Measurements from ENCODE around the gene GALNT16.
"Not testable (repeated sequence)": the region's sequence is repeated elsewhere in the genome, so short reads cannot be mapped to it uniquely, and the experiment has no call there.

Gene GALNT16

GRCh38 chr14:69370061-69370460 is 110.1 kb downstream of the GALNT16 start:
- DNase-seq = no peak

GRCh38 chr14:69372146-69372545 is 112.2 kb downstream of the GALNT16 start:
- no peak for DNase-seq

GRCh38 chr14:69373104-69373503 is 113.1 kb downstream of the GALNT16 start:
- no peak for DNase-seq

- DNase-seq = no peak
Observed at GRCh38 chr14:69374235-69374634, 114.3 kb downstream of the GALNT16 start.

GRCh38 chr14:69375182-69375581 is 115.2 kb downstream of the GALNT16 start:
- DNase-seq = no peak

GRCh38 chr14:69375722-69376121 is 115.8 kb downstream of the GALNT16 start:
- no peak for DNase-seq

GRCh38 chr14:69376439-69376838 is 116.5 kb downstream of the GALNT16 start:
- DNase-seq = no peak

- DNase-seq = no peak
Observed at GRCh38 chr14:69378274-69378673, 118.3 kb downstream of the GALNT16 start.

GRCh38 chr14:69387311-69387710 is 127.4 kb downstream of the GALNT16 start:
- no peak for DNase-seq

- not testable (repeated sequence) for DNase-seq
Observed at GRCh38 chr14:69391400-69391799, 131.4 kb downstream of the GALNT16 start.

GRCh38 chr14:69392481-69392880 is 132.5 kb downstream of the GALNT16 start:
- no peak for DNase-seq

GRCh38 chr14:69395929-69396328 is 136.0 kb downstream of the GALNT16 start:
- DNase-seq = no peak

- DNase-seq = peak; percentile 96
Observed at GRCh38 chr14:69398053-69398817, 138.3 kb downstream of the GALNT16 start, which contains the start of the genes ERH and SLC39A9. Gene ERH, minus strand, starts transcription at chr14:69398299. Its CDS starts 66 bp downstream, at chr14:69398233. Gene SLC39A9, plus strand, starts transcription at chr14:69398692. Its CDS starts 678 bp downstream, at chr14:69399370.

- DNase-seq = no peak
Observed at GRCh38 chr14:69398818-69399210, 138.9 kb downstream of the GALNT16 start.

GRCh38 chr14:69399750-69400149 is 139.8 kb downstream of the GALNT16 start:
- no peak for DNase-seq

GRCh38 chr14:69400154-69400553 is 140.2 kb downstream of the GALNT16 start:
- no peak for DNase-seq

GRCh38 chr14:69401841-69402240 is 141.9 kb downstream of the GALNT16 start:
- no peak for DNase-seq

GRCh38 chr14:69404478-69404877 is 144.5 kb downstream of the GALNT16 start:
- no peak for DNase-seq

GRCh38 chr14:69404883-69405282 is 144.9 kb downstream of the GALNT16 start:
- no peak for DNase-seq

- DNase-seq = no peak
Observed at GRCh38 chr14:69405762-69406161, 145.8 kb downstream of the GALNT16 start.
